Measurements from ENCODE around the gene STK38L.

DNA sequence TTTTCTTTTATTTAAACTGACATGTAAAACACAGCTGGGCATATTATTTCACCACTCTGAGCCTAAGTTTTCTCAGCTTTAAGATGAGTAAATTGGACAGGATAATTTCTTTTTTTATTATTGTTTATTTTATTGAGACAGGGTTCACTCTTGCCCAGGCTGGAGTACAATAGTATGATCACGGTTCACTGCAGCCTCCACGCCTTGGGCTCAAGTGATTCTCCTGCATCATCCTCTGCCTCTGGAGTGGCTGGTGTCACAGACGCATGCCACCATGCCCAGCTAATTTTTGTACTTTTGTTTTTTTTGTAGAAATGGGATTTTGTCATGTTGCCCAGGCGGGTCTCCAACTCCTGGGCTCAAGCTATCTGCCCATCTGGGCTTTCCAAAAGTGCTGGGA is 101.3 kb downstream of the STK38L start:
- TF ChIP-seq, protein P1, sequence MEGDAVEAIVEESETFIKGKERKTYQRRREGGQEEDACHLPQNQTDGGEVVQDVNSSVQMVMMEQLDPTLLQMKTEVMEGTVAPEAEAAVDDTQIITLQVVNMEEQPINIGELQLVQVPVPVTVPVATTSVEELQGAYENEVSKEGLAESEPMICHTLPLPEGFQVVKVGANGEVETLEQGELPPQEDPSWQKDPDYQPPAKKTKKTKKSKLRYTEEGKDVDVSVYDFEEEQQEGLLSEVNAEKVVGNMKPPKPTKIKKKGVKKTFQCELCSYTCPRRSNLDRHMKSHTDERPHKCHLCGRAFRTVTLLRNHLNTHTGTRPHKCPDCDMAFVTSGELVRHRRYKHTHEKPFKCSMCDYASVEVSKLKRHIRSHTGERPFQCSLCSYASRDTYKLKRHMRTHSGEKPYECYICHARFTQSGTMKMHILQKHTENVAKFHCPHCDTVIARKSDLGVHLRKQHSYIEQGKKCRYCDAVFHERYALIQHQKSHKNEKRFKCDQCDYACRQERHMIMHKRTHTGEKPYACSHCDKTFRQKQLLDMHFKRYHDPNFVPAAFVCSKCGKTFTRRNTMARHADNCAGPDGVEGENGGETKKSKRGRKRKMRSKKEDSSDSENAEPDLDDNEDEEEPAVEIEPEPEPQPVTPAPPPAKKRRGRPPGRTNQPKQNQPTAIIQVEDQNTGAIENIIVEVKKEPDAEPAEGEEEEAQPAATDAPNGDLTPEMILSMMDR (IDR thresholded peaks at IDR 0.05), result no peak
- TF ChIP-seq POLR2AphosphoS5 (IDR thresholded peaks at IDR 0.05), result no peak
